GM20431 (cell line): ENCODE data around the gene GPR160.
"Not testable (repeated sequence)": the region's sequence is repeated elsewhere in the genome, so short reads cannot be mapped to it uniquely, and the experiment has no call there.

Experiments used
- in situ Hi-C: fragments of 300-500 bp; cut with MseI, MboI; formaldehyde crosslinking; loops from one replicate; pipeline ENCODE4 v1.15.0; 2020; ENCODE audit warnings: low sequenced_read_pairs; ENCODE audit not compliant: unreplicated experiment

GPR160 gene, protein sequence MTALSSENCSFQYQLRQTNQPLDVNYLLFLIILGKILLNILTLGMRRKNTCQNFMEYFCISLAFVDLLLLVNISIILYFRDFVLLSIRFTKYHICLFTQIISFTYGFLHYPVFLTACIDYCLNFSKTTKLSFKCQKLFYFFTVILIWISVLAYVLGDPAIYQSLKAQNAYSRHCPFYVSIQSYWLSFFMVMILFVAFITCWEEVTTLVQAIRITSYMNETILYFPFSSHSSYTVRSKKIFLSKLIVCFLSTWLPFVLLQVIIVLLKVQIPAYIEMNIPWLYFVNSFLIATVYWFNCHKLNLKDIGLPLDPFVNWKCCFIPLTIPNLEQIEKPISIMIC

DNA sequence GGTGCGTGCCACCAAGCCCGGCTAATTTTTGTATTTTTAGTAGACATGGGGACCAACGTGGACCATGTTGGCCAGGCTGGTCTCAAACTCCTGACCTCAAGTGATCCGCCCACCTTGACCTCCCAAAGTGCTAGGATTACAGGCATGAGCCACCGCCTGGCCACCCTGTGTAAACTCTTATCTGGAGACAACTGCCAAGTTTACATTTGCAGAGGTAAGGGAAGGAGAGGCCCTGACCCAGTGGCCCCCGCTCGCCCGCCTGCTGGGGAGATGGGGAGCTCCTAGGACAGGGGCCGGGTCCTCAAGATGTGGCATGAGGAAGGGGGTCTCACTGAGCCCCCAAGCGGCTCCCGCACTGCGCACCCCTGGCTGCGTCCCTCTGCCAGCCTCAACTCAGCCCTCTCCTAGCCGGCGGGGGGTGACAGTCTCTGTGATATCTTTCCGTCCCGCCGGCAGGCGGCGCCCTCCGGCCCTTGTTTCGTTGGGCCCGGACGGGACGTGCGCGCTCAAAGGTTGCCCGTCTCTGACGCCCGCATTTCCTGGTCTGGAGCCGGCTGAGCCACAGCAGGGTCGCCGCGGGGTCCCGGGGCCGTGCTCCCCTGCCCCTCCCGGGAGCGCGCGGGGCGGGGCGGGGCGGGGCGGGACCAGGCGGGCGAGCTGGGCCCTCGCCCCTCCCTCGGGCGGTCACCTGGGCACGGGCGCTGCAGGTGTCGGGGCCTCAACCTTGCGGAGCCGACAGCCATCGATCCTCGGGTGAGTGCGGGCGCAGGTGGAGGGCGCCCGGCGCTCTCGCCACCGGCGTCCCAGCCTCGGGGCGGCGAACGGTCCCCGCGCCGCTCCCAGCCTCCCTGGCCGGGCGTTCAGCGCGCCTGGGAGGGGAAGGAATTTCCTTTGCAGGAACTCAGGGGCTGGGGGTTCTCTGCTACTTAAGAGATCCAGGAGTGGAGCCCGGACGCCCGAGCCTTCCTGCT lies at the start of gene GPR160:
Gene GPR160, plus strand, starts transcription at position 533 of the 971 bp plus-strand sequence. CDS start 45,978 bp downstream, outside the sequence.
- in situ Hi-C loops: loop anchor here (25.0 kb wide), 1 partner anchor 175 kb away; the partner anchor contains the start of gene LRRC31

DNA sequence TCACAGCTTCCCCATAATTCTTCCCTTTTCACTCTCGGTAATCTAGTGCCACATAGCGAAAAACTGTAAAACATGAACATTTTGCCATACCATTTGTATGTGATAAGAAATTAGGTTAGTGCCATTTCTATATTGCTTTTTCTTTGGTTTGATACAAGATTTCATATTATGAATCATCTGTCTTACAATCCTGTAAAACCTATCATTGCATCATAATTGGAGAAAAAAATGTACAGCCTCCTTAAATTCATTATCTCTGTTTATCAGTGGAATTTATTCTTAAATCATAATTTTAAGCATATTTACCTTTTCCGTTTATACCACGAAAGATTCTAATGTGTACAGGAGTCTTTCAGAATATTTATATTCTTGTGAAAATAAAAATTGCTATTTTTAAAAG lies 47.4 kb upstream of the GPR160 start:
- in situ Hi-C loops: no loop called here

DNA sequence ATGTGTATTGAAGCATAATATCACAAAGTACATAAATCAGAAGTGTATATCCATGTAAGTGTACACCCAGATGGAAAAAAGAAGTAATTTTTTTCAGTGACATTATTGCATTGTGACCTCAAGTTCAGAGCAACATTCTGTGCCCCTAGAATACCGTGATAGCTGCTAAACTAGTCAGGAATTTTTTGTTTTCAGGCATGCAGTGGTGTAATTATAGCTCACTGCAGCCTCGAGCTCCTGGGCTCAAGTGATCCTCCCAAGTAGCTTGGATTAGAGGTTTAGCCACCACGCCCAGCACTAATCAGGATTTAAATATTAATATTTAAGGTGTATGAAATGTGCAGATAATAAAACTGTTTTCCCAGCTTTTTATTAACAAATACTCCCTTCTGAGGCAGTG lies 45.6 kb upstream of the GPR160 start:
- in situ Hi-C loops: no loop called here

DNA sequence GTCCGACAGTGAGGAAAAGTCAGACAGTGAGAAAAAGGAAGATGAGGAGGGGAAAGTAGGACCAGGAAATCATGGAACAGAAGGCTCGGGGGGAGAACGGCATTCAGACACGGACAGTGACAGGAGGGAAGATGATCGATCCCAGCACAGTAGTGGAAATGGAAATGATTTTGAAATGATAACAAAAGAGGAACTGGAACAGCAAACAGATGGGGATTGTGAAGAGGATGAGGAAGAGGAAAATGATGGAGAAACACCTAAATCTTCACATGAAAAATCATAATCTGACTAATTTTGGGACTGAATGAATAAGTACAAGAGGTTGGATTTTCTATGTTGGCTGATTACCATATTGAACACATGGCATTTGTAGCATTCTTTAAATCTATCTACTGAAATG lies 45.0 kb upstream of the GPR160 start:
- in situ Hi-C loops: no loop called here

DNA sequence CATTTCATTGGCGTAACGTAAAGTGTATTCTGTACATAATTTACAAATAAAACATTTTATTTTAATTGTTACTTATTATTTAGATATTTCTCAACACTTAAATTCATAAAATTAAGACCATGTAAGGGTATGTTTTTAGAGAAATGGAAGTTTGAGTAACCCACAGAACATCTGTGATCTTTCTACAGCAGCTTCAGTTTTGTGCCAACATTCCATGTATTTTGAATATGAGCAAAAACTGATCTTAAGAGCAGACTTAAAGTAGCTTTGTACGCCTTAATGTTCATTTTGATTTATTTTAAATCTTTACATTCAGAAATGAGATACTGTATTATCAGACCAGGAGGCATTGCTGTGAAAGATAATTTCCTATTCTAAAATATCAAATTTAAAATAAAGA lies 44.0 kb upstream of the GPR160 start:
- in situ Hi-C loops: no loop called here

DNA sequence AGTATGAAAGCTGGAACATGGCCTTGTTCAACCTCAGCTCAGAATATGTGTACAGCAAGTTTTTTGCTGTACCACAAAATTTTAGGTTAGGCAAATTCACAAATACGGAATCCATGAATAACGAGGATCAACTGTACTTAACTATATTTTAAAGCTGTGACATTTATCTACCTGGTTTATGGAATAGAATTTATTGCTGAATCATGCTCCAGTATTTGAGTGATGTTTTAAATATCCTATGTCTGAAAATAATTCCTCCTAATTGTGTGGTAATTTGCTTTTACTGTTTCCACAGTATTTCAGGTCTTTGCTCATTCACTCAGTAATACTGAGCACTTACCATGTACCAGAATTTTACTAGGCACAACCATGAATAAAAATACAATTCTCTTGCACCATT lies 41.7 kb upstream of the GPR160 start:
- in situ Hi-C loops: no loop called here

DNA sequence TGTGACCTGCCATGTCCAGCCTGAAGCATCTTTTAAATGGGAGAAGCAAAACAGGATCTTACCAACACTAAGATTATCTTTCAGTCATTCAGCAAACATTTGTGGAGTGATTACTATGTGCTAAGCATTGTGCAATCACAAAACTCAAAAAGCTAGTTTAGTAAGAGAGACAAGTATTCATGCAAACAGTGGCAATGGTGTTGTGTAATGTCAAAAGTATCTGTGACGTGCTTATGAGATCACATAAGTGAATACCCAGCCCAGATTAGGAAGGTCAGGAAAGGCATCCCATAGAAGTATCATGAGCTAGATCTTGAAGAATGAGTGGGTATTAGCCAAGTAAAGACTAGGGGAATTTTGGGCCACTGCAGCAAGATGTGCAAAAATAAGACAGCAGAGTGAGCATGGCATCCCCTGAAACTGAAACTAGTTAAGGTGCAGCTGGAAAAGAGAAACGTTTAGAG lies 39.1 kb upstream of the GPR160 start:
- in situ Hi-C loops: no loop called here

DNA sequence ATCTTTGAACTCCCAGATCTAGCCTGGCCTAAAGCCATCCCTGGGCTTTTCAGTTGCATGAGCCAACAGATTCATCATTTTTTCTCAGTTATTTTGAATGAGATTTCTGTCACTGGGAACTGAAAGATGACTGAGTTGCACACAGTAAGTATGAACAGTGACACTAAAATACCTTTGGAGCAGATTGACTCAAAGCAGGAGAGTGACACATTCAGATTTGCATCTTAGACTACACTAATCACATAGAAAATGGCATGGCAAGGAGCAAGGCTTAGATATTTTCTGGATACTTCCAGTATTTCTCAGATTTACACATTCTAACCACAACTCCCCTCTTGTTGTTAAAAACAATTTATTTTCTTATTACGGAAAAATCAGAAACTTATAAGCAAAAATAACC lies 38.4 kb upstream of the GPR160 start:
- in situ Hi-C loops: no loop called here

DNA sequence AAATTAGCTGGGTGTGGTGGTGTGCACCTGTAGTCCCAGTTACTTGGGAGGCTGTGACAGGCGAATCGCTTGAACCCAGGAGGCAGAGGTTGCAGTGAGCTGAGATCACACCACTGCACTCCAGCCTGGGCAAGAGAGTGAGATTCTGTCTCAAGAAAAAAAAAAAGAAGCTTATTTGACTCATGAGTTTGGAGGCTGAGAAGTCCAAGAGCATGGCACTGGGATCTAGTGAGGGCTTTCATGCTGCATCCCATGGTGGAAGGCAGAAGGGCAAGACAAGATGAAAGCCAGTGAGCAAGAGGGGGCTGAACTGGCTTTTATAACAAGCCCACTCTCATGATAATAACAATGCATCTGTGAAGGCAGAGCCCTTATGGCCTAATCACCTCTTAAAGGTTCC lies 37.7 kb upstream of the GPR160 start:
- in situ Hi-C loops: no loop called here

DNA sequence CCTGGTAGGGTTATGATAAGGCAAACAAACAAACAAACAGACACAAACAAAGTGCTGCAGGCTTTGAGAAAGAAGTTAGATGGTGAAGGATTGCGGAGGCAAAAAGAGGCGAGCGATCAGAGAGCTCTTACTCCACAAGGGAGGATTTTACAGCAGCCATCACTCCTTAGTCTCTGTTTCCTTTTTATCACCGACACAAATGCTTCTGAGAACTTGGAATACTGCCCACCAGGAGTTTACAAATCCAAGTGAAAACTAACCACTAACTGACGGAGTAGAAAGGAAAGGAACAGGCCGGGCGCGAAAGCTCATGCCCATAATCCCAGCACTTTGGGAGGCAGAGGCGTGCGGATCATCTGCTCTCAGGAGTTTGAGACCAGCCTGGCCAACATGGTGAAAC lies 35.6 kb upstream of the GPR160 start:
- in situ Hi-C loops: no loop called here

DNA sequence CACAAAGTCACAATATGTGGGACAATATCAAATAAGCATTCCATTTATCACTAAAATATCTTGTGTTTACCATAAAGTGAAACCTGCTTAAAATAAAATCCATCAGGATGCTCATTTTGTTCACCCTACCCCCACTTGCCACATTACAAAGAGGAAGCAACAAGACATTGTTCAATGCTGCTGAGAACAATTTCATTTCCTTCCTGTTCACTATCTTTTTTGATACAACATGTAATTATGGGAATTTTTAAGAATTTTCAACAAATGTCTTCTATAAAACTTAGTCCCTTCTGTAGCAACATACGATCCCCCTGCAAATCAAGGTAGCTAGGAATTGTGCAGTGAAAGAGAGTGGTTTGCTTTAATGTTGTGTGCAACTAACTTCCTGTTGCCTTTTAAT lies 34.9 kb upstream of the GPR160 start:
- in situ Hi-C loops: no loop called here

DNA sequence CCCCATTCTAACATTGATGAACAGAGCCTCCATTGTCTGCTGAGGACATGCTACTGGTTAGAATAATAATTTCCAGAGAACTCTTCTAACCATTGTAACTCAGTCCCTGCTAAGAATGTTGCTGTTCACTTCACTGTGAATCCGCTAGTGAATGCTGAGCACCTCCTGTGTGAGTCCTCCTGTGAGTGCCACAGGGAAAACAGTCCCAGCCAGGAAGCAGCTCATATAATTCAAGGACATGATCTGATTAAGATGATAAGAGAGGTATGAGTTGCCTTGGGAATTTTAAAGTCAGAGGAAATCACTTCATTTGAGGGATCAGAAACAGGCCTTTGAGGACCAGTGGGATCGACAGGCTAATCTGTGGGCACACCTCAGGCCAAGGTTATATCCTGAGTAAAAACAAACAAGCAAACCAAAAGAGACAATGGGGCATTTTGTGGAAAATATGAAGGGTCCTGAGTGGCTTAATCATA lies 33.9 kb upstream of the GPR160 start:
- in situ Hi-C loops: no loop called here

DNA sequence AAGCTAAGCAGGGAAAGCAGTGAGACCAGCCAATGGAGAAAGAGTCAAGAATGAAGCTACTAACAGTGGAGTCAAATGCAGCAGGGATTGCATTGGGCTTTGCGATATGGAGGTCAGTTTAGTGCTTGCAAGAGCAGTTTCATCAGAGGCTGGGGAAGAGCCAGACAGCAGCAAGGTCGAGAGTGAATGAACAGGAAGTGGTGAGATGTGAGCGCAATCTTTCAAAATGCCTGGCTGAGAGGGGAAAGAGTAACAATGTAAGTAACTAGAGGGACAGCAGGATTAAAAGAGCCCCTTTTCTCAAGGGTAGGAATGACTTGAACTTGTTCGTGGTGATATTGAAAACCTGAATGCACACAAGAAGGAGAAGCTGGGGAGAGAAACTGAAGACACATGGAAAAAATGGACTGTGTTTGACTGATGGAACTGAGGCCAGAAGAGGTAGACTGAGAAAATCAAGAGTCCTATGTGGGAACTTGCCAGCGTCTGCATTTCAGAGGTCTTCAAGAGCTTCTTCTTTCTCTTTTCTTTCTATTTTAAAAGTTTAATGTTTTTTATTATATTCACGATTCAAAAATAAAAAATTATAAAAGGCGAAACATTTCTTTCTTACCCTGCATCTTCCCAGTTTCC lies 30.6 kb upstream of the GPR160 start:
- in situ Hi-C loops: no loop called here

DNA sequence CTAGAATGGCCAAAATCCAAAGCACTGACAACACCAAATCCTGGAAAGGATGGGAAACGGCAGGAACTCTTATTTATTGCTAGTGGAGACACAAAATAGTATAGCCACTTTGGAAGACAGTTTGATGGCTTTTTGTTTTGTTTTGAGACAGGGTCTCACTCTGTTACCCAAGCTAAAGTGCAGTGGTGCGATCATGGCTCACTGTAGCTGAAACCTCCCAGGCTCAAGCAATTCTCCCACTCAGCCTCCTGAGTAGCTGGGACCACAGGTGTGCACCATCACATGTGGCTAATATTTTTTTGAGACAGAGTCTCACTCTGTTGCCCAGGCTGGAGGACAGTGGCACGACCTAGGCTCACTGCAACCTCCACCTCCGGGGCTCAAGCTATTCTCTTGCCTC lies 27.3 kb upstream of the GPR160 start:
- in situ Hi-C loops: no loop called here

DNA sequence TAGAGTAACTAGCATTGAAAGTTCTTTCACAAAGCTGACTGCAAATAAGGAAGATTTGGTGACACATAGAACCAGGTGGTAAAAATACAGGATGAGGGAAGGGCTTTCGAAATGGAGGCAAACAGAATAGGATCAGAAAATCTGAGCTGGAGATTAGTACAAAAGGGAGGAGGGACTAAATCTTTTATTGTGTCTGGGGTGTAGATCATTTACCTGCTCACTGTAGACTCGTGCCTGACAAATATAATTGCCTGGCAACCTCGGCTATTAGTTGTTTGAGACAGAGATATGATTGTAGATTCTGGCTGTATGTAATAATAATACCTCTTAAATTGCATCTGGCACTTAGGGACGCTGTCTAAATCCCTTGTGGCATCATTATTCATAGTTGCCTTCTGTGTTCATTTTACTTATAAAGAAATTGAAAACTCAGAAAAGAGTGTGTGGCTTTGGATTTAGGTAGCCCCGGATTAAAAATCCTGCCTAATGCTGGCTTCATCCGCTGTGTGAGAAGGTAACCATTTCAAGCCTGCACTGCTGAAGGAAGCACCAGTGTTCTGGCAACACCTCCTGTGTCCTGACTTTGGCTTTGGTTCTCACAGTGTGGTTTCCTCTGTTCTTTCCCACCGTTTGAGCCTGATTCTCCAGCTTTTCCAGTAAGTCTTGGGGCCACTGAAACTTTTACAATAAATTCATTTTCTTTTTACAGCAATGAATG lies 25.0 kb upstream of the GPR160 start:
- in situ Hi-C loops: no loop called here

DNA sequence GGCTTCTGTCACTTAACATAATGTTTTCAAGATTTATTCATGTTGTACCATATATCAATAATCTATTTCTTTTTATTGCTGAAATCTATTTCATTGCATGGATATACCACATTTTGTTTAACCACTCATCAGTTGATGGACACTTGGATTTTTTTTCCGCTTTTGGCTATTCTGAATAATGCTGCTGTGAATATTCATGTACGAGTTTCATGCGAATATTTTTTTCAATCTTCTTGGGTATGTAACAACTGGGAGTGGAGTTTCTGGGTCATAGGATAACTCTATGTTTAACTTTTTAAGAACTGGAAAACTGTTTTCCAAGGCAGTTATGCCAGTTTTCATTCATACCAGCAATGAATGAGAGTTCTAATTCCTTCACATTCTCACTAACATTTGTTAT lies 21.7 kb upstream of the GPR160 start:
- in situ Hi-C loops: no loop called here

DNA sequence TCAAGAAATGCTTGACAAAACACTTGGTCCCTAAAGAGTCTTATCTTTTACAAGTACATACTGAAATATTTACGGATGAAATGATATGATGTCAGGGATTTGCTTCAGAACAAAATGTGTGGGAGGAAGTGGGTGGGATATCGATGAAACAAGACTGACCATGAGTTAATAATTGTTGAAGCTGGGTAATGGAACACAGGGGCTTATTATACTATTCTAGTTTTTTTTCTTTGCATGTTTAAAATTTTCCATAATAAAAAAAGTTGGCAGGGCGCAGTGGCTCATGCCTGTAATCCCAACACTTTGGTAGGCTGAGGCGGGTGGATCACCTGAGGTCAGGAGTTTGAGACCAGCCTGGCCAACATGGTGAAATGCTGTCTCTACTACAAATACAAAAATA lies 18.5 kb upstream of the GPR160 start:
- in situ Hi-C loops: not testable (repeated sequence)

DNA sequence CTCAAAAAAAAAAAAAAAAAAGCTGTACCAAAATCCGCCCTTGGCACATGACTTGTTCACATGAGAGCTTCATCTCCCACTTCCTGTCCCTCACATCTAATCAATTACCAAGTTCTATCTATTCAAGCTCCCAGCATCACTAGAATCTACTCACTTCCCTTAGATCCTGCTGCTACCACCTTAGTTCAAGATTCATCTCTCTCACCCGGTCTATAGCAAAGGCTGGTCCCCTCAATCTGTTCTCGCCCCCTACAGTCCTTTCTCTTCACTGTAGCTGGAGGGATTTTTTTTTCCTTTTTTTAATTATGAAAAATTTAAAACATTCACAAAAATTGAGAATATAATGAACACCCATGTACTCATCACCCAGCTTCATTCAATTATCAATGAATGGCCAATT lies 16.7 kb upstream of the GPR160 start:
- in situ Hi-C loops: no loop called here

DNA sequence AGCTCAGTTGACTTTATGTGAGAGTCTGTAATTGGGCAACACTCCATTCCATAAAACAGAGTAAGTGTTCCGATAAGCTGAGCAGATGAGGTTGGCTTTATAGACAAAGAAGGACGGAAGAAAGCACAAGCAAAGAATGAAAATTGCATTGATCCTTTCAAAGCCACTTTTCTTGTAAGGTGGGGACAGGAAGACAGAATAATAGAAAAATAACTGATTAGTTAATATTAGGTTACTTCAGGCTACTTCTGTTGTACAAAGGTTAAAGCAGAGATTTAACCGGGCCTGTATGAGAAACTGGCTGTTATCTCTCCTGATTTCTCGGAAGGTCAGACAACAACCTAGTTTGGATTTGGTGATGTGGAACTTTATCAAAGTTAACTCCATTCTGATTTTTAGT lies 15.5 kb upstream of the GPR160 start:
- in situ Hi-C loops: no loop called here

DNA sequence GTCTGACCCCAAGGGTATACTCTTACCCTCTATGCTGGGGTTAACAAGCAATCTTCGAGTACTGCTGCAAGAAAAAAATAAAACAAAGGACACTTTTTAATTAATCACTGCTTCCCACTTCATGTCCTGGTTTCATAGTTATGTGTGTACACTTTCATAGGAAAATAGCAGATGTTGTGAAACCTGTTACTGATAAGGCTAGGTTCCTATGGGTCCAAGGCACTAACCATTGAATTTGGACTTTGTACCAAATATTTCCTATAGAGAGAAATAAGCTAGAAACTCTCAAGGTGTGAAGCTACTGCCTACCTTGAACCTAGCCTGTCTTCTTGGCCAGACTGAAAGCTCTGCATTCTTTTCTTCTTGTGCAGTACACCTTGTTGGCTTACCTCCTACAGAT lies 14.6 kb upstream of the GPR160 start:
- in situ Hi-C loops: no loop called here
